Activated B cell treated with CpG ODN at 0.5 μM for 24 hours (primary cell): ENCODE measurements around the gene FNDC7. TPM values are rescaled to one million over a fixed set of nuclear protein-coding genes. Genes with fewer than 3 reads are reported as not detected.
"Not testable (repeated sequence)": the region's sequence is repeated elsewhere in the genome, so short reads cannot be mapped to it uniquely, and the experiment has no call there.

ENCODE experiments used
- ATAC-seq: fragments of 200-7000 bp; cut with Tn5 transposase; one replicate; pipeline ENCODE4 v1.10.0; 2021; ENCODE audit warnings: low read depth, mild to moderate bottlenecking, moderate library complexity
- CTCF ChIA-PET: fragments of 350-600 bp; sonication (Branson Sonifier 250); formaldehyde crosslinking; loops from one replicate; lab custom pipeline; 2021; ENCODE audit warnings: antibody characterized with exemption; lab: Charles Lee
- POLR2A ChIA-PET: fragments of 350-600 bp; sonication (Branson Sonifier 250); formaldehyde crosslinking; loops from one replicate; lab custom pipeline; 2021; ENCODE audit warnings: antibody characterized with exemption; lab: Charles Lee
- DNase-seq: peaks from one replicate; pipeline ENCODE4 v3.0.0; 2022
- H3K27ac Mint-ChIP-seq: one replicate; pipeline ENCODE4 v1.8.0; 2020; ENCODE audit warnings: mixed read lengths
- H3K27me3 Mint-ChIP-seq: one replicate; pipeline ENCODE4 v1.8.0; 2021; ENCODE audit warnings: mixed read lengths
- H3K36me3 Mint-ChIP-seq: one replicate; pipeline ENCODE4 v1.8.0; 2021; ENCODE audit warnings: low read depth, mixed read lengths
- H3K4me1 Mint-ChIP-seq: one replicate; pipeline ENCODE4 v1.8.0; 2021; ENCODE audit warnings: mixed read lengths
- H3K4me3 Mint-ChIP-seq: one replicate; pipeline ENCODE4 v1.8.0; 2020; ENCODE audit warnings: mild to moderate bottlenecking, mixed read lengths
- H3K9me3 Mint-ChIP-seq: one replicate; pipeline ENCODE4 v1.8.0; 2020; ENCODE audit warnings: mixed read lengths
- CTCF ChIP-seq: fragments of 200-600 bp; IDR thresholded peaks from one replicate; pipeline ENCODE4 v1.8.0; 2022; ENCODE audit warnings: antibody characterized with exemption, mild to moderate bottlenecking
- intact Hi-C: fragments of 100-400 bp; cut with micrococcal nuclease; formaldehyde crosslinking; loops from one replicate; pipeline ENCODE4 v1.15.1; 2024
- total RNA-seq: library from RNA; stranded (reverse); gene quantifications from 2 replicates; pipeline ENCODE4 v1.2.3, GENCODE V29; 2022

The FNDC7 gene
- total RNA-seq, 1 donor from 2014 or later = not detected

- H3K27me3 Mint-ChIP-seq = no peaks in the 10 kb centered on the region
- DNase-seq (no peak), ATAC-seq (no peak)
- intact Hi-C loops = loop anchor here (2.0 kb wide), 1 partner anchor 15 kb away; no protein-coding TSS in a partner anchor
- H3K36me3 Mint-ChIP-seq = peaks cover 72% of the 10 kb centered on the region
- no peak for TF ChIP-seq CTCF
- H3K4me3 Mint-ChIP-seq = no peak overlapping the region
- no peak overlapping the region for H3K27ac Mint-ChIP-seq
- H3K9me3 Mint-ChIP-seq = no peaks in the 10 kb centered on the region
- no peaks in the 10 kb centered on the region for H3K4me1 Mint-ChIP-seq
- POLR2A ChIA-PET = no interaction called here
- CTCF ChIA-PET = no interaction called here
These were observed 65.1 kb downstream of the FNDC7 start for GRCh38 chr1:108777839-108778238.

GRCh38 chr1:108779455-108779854 is 66.7 kb downstream of the FNDC7 start:
- DNase-seq = no peak
- Mint-ChIP-seq H3K4me3 (no peak overlapping the region), H3K36me3 (peaks cover 73% of the 10 kb centered on the region), H3K27ac (no peak overlapping the region), H3K27me3 (no peaks in the 10 kb centered on the region), H3K9me3 (peaks cover 12% of the 10 kb centered on the region), H3K4me1 (no peaks in the 10 kb centered on the region)
- no peak for ATAC-seq
- CTCF ChIA-PET = no interaction called here
- intact Hi-C loops = loop anchor here (2.0 kb wide), 1 partner anchor 13 kb away; no protein-coding TSS in a partner anchor
- no peak for TF ChIP-seq CTCF
- POLR2A ChIA-PET = no interaction called here

DNA sequence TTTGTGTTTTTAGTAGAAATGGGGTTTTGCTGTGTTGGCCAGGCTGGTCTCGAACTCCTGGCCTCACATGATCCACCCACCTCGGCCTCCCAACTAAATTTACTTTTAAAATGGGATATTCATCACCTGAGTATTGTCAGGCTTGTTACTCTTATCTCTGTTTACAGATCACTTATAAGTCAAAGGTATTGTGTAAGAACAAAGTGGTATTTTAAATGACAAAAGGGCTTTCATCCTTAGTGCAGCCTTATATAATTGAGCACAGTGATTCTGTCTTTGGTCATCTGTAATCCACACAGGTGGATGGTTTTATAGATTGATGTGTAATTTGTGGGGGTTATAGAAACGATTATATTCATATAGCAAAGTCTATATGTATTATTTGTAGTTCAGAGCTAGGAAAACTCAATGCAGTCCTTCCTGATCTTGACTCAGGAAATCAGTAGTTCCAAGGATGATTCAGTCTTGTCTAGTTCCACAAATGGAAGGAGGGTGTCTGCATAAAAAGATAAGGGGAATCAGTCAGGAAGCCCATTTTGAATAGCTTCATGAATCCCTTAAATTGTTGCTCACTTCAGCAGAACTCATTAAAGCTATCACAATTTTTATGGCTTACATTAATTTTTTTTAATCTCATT is 68.3 kb downstream of the FNDC7 start:
- intact Hi-C loops = no loop called here
- CTCF ChIA-PET = no interaction called here

GRCh38 chr1:108781575-108781944 is 68.9 kb downstream of the FNDC7 start:
- H3K4me1 Mint-ChIP-seq, CTCF ChIA-PET, H3K27ac Mint-ChIP-seq, H3K4me3 Mint-ChIP-seq, ATAC-seq, POLR2A ChIA-PET, intact Hi-C loops, H3K27me3 Mint-ChIP-seq, DNase-seq: not testable (repeated sequence)
- Mint-ChIP-seq H3K36me3 (peaks cover 79% of the 10 kb centered on the region), H3K9me3 (peaks cover 27% of the 10 kb centered on the region)

More for the DNA sequence above, 68.3 kb downstream of the FNDC7 start:
- H3K27ac Mint-ChIP-seq = no peak overlapping the region
- H3K9me3 Mint-ChIP-seq = peaks cover 26% of the 10 kb centered on the region
- DNase-seq (no peak), ATAC-seq (no peak)
- TF ChIP-seq CTCF = no peak
- H3K36me3 Mint-ChIP-seq = peaks cover 78% of the 10 kb centered on the region
- no peaks in the 10 kb centered on the region for H3K4me1 Mint-ChIP-seq
- no peaks in the 10 kb centered on the region for H3K27me3 Mint-ChIP-seq
- H3K4me3 Mint-ChIP-seq = no peak overlapping the region
- POLR2A ChIA-PET = no interaction called here

DNA sequence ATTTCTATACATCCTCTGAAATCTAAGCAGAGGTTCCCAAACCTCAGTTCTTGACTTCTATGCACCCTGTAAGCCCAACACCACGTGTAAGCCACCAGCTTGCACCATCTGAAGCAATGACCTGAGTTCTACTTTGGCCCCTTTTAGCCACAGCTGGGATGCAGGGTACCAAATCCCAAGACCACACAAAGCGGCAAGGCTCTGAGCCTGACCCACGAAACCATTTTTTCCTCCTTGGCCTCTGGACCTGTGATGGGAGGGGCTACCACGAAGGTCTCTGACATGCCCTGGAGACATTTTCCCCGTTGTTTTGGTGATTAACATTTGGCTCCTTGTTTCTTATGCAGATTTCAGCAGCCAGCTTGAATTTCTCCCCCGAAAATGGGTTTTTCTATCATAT is 72.6 kb downstream of the FNDC7 start:
- ChIA-PET POLR2A (no interaction called here), CTCF (no interaction called here)
- ATAC-seq (no peak), DNase-seq (no peak)
- peaks cover 88% of the 10 kb centered on the region for H3K36me3 Mint-ChIP-seq
- H3K9me3 Mint-ChIP-seq = peaks cover 27% of the 10 kb centered on the region
- H3K27ac Mint-ChIP-seq = no peak overlapping the region
- H3K27me3 Mint-ChIP-seq = no peaks in the 10 kb centered on the region
- intact Hi-C loops = no loop called here
- TF ChIP-seq CTCF = no peak
- no peaks in the 10 kb centered on the region for H3K4me1 Mint-ChIP-seq
- H3K4me3 Mint-ChIP-seq = no peak overlapping the region

DNA sequence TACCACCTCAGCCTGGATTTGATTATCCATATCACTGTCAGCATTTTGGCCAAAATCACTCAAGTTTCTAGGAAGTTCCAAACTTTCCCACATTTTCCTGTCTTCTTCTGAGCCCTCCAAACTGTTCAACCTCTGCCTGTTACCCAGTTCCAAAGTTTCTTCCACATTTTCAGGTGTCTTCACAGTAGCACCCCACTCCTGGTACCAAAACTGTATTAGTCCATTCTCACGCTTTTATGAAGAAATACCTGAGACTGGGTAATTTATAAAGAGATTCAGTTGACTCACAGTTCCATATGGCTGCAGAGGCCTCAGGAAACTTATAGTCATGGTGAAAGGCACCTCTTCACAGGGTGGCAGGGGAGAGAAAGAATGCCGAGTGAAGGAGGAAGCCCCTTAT is 73.2 kb downstream of the FNDC7 start:
- POLR2A ChIA-PET = no interaction called here
- TF ChIP-seq CTCF = no peak

More for the DNA sequence above, 73.2 kb downstream of the FNDC7 start:
- CTCF ChIA-PET = no interaction called here
- no peak for DNase-seq
- H3K27ac Mint-ChIP-seq = no peak overlapping the region
- ATAC-seq = no peak
- H3K27me3 Mint-ChIP-seq = no peaks in the 10 kb centered on the region
- intact Hi-C loops = no loop called here
- H3K9me3 Mint-ChIP-seq = peaks cover 27% of the 10 kb centered on the region
- H3K36me3 Mint-ChIP-seq = peaks cover 90% of the 10 kb centered on the region
- no peak overlapping the region for H3K4me3 Mint-ChIP-seq
- H3K4me1 Mint-ChIP-seq = no peaks in the 10 kb centered on the region
